GM12864 (cell line): Measurements from ENCODE around the gene SDHAF2.

Experiments used
- DNase-seq: peaks from one replicate; pipeline ENCODE4 v3.0.0-alpha.2; 2011; ENCODE audit warnings: low read depth
- H3K4me3 ChIP-seq: 2 replicates; pipeline ENCODE4 v1.5.1; 2011; ENCODE audit warnings: mild to moderate bottlenecking, low read depth, low read length, control low read depth
- CTCF ChIP-seq: IDR thresholded peaks from 2 replicates; pipeline ENCODE4 v1.5.1; 2011; ENCODE audit warnings: low read depth, mild to moderate bottlenecking, moderate library complexity, low read length, control low read depth, inconsistent platforms; ENCODE audit errors: missing control alignments

SDHAF2 gene

GRCh38 chr11:61446211-61446651 lies 16.3 kb downstream of the SDHAF2 start:
- H3K4me3 ChIP-seq = no peak overlapping the region
- peak; percentile 49 for DNase-seq
- peak; percentile 89 for TF ChIP-seq CTCF

- TF ChIP-seq CTCF = no peak
- H3K4me3 ChIP-seq = no peak overlapping the region
- DNase-seq = no peak
These were observed 18.0 kb downstream of the SDHAF2 start for GRCh38 chr11:61447601-61448551.

GRCh38 chr11:61448552-61448927 lies 18.6 kb downstream of the SDHAF2 start:
- no peak for DNase-seq
- TF ChIP-seq CTCF = no peak
- H3K4me3 ChIP-seq = no peak overlapping the region

GRCh38 chr11:61452825-61453224 lies 22.9 kb downstream of the SDHAF2 start:
- no peak for TF ChIP-seq CTCF
- no peak for DNase-seq
- H3K4me3 ChIP-seq = no peak overlapping the region

- no peak for TF ChIP-seq CTCF
- DNase-seq = no peak
- H3K4me3 ChIP-seq = no peak overlapping the region
These were observed 23.8 kb downstream of the SDHAF2 start for GRCh38 chr11:61453695-61454094.

- no peak overlapping the region for H3K4me3 ChIP-seq
- no peak for DNase-seq
- no peak for TF ChIP-seq CTCF
These were observed 24.6 kb downstream of the SDHAF2 start for GRCh38 chr11:61454520-61454919.

- DNase-seq = no peak
- TF ChIP-seq CTCF = no peak
- no peak overlapping the region for H3K4me3 ChIP-seq
These were observed 30.6 kb downstream of the SDHAF2 start for GRCh38 chr11:61460474-61460881.
